ENCODE results near the gene WIPF1. TPM values are rescaled to one million over a fixed set of nuclear protein-coding genes. Genes with fewer than 3 reads are reported as not detected.

WIPF1 gene
- total RNA-seq, 1 donor from 2014 or later: 20.1 TPM

DNA sequence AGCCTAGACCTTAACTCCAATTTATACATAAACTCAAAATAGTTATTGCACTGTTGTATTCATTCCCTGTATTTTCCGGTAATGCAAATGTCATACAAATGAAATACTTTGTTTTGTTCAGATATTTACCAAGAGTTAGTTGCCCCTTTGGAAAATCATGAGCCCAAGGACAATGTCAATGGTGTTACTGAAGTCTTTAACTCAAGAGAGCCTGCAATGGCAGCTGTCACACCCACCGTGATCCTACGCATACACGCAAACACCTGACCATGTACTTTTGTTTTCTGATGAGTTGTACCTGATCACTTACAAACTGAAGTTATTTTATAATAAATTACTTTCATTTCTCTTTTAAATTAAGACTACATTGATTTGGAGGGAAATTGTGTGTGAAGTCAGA lies 11.7 kb upstream of the WIPF1 start:
- Mint-ChIP-seq H3K4me1 (peaks cover 4% of the 10 kb centered on the region), H3K9me3 (no peaks in the 10 kb centered on the region), H3K36me3 (ENCODE audit: low read depth) (peaks cover 6% of the 10 kb centered on the region), H3K27ac (ENCODE audit: unreplicated experiment) (no peak overlapping the region), H3K27me3 (ENCODE audit: low read depth) (no peaks in the 10 kb centered on the region), H3K4me3 (no peak overlapping the region)
- DNase-seq (ENCODE audit: low read depth, low spot score): no peak
- TF ChIP-seq, protein P1, sequence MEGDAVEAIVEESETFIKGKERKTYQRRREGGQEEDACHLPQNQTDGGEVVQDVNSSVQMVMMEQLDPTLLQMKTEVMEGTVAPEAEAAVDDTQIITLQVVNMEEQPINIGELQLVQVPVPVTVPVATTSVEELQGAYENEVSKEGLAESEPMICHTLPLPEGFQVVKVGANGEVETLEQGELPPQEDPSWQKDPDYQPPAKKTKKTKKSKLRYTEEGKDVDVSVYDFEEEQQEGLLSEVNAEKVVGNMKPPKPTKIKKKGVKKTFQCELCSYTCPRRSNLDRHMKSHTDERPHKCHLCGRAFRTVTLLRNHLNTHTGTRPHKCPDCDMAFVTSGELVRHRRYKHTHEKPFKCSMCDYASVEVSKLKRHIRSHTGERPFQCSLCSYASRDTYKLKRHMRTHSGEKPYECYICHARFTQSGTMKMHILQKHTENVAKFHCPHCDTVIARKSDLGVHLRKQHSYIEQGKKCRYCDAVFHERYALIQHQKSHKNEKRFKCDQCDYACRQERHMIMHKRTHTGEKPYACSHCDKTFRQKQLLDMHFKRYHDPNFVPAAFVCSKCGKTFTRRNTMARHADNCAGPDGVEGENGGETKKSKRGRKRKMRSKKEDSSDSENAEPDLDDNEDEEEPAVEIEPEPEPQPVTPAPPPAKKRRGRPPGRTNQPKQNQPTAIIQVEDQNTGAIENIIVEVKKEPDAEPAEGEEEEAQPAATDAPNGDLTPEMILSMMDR (conservative IDR thresholded peaks at IDR 0.05): no peak

DNA sequence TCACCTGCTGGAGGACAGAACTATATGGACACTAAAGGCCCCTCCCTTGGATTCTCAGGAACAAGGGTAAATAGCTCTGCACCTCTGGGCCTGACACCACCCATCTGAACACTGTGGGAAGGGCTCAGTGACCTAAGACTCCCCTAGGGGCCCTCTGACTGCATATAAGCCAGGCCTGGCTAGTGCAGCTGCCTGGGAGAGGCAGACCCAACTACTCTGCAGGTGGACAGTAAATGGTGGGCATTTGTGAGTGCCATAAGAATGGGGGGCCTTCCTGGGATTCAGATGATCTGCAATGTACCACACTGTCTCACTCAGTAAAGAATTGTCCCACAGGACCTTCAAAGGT lies 11.2 kb upstream of the WIPF1 start:
- Mint-ChIP-seq H3K36me3 (ENCODE audit: low read depth) (peaks cover 6% of the 10 kb centered on the region), H3K4me3 (no peak overlapping the region), H3K9me3 (no peaks in the 10 kb centered on the region), H3K4me1 (peaks cover 4% of the 10 kb centered on the region), H3K27ac (ENCODE audit: unreplicated experiment) (no peak overlapping the region), H3K27me3 (ENCODE audit: low read depth) (no peaks in the 10 kb centered on the region)
- TF ChIP-seq, protein P1 (conservative IDR thresholded peaks at IDR 0.05): no peak
- no peak for DNase-seq (ENCODE audit: low read depth, low spot score)

DNA sequence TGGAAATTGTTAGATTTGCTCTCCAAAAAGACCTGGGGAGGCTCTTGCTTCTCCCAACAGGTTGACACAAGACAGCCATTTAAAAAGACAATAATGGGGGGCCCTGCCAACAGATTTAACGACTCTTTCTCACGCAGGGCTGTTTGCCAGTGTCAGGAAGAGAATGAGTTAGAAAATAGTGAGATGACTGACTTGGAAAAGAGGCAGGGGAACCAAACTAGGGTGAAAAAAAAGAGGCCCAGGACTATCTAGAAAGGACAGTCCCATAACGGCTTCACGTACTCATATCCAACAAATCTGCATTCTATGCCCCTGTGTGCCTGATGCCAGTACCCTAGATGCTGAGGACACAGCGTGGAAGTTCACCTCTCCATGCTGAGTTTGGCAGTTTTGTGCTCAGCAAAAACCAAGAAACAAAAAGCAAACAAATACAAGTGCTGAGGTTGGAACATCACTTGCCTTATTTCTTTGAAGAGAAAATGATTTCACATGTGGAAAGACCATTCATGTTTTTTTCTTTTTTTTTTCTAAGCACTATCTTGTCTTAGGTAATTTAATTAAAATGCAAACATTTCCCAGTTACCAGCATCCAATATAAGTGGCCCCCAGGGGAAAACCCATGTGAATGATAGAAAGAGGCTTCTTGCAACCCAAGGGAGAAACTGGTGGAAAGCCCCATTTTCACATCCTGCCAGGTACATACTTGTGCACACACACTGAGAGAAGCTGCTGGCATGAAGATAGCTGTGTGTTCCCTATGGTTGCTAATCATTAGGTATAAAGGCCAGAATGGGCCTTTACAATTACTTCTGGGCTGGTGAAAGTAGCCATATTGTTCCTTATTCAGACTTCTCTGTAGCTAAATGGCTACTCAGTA lies 10.6 kb upstream of the WIPF1 start:
- Mint-ChIP-seq H3K27ac (ENCODE audit: unreplicated experiment) (no peak overlapping the region), H3K4me1 (peaks cover 4% of the 10 kb centered on the region), H3K36me3 (ENCODE audit: low read depth) (peaks cover 6% of the 10 kb centered on the region), H3K27me3 (ENCODE audit: low read depth) (no peaks in the 10 kb centered on the region), H3K4me3 (no peak overlapping the region), H3K9me3 (no peaks in the 10 kb centered on the region)
- no peak for DNase-seq (ENCODE audit: low read depth, low spot score)
- TF ChIP-seq, protein P1 (conservative IDR thresholded peaks at IDR 0.05): no peak

DNA sequence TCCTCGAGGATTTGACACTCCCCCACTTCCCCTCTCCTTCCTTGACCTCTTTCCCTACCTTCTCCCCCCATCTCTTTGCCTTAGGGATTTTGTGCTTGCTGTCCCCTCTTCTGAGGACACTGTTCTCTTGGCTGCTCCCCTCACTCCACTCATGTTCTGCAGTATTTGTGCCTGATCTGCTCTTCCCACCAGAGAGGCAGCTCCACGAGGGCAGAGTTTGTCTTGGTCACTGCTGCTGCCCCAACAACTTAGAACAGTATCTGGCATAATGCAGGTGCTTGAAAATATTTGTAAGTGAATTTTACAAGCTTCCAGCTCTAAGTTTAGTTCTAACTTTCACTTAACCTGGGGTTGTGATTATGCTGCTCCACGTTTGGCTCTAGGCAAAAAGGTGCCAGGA lies 10.0 kb upstream of the WIPF1 start:
- Mint-ChIP-seq H3K36me3 (ENCODE audit: low read depth) (peaks cover 6% of the 10 kb centered on the region), H3K27me3 (ENCODE audit: low read depth) (no peaks in the 10 kb centered on the region), H3K4me3 (no peak overlapping the region), H3K9me3 (no peaks in the 10 kb centered on the region), H3K4me1 (peaks cover 4% of the 10 kb centered on the region), H3K27ac (ENCODE audit: unreplicated experiment) (peak overlapping the region; percentile 76)
- no peak for DNase-seq (ENCODE audit: low read depth, low spot score)
- TF ChIP-seq, protein P1 (conservative IDR thresholded peaks at IDR 0.05): no peak

DNA sequence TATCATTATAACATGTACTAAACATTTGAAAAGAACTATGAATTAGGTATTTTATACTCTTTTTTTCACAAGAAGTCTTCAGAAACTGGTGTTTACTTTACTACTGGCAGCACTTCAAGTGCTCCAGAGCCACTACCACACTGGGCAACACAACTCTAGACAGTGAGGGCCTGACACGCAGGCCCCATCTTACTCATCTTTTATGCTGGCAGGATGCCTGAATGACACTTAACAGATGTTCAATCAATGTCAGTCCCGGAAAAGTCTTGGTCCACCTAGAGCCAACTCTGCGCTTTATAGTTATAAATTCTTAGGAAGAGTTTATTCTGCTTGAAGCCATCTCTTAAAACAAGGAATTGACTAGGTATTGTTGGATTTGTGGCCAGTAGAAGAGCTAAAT lies 8.7 kb upstream of the WIPF1 start:
- TF ChIP-seq, protein P1 (conservative IDR thresholded peaks at IDR 0.05): no peak
- DNase-seq (ENCODE audit: low read depth, low spot score): no peak
- H3K4me3 Mint-ChIP-seq: no peak overlapping the region
- peaks cover 6% of the 10 kb centered on the region for H3K36me3 Mint-ChIP-seq (ENCODE audit: low read depth)
- H3K9me3 Mint-ChIP-seq: no peaks in the 10 kb centered on the region
- H3K4me1 Mint-ChIP-seq: peaks cover 4% of the 10 kb centered on the region
- H3K27ac Mint-ChIP-seq (ENCODE audit: unreplicated experiment): no peak overlapping the region
- H3K27me3 Mint-ChIP-seq (ENCODE audit: low read depth): no peaks in the 10 kb centered on the region
